Neuronal stem cell (in vitro differentiated cells): ENCODE data around the gene CFAP57.

Experiments used
- DNase-seq: peaks from one replicate; pipeline ENCODE4 v3.0.0-alpha.2; 2013; ENCODE audit warnings: low spot score
- H2AFZ ChIP-seq: one replicate; pipeline ENCODE4 v1.6.1; 2013; ENCODE audit warnings: mild to moderate bottlenecking, low read length, inconsistent platforms
- H2AK5ac ChIP-seq: 2 replicates; pipeline ENCODE4 v1.6.1; 2013; ENCODE audit warnings: low read depth, mild to moderate bottlenecking, inconsistent platforms, low read length, moderate library complexity, mixed read lengths
- H2BK120ac ChIP-seq: 2 replicates; pipeline ENCODE4 v1.6.1; 2013; ENCODE audit warnings: low read depth, mild to moderate bottlenecking, inconsistent platforms, low read length, moderate library complexity, mixed read lengths
- H2BK12ac ChIP-seq: one replicate; pipeline ENCODE4 v1.6.1; 2013; ENCODE audit warnings: low read length, inconsistent platforms
- H2BK15ac ChIP-seq: 2 replicates; pipeline ENCODE4 v1.6.1; 2013; ENCODE audit warnings: mild to moderate bottlenecking, low read length, inconsistent platforms, mixed read lengths
- H2BK5ac ChIP-seq: one replicate; pipeline ENCODE4 v1.6.1; 2013; ENCODE audit warnings: inconsistent platforms, mild to moderate bottlenecking, low read length, moderate library complexity
- H3K14ac ChIP-seq: one replicate; pipeline ENCODE4 v1.6.1; 2013; ENCODE audit warnings: low read length, inconsistent platforms
- H3K18ac ChIP-seq: 2 replicates; pipeline ENCODE4 v1.6.1; 2013; ENCODE audit warnings: low read length, inconsistent platforms
- H3K23ac ChIP-seq: 2 replicates; pipeline ENCODE4 v1.6.1; 2013; ENCODE audit warnings: low read depth, mild to moderate bottlenecking, mixed read lengths, low read length, inconsistent platforms; ENCODE audit not compliant: poor library complexity
- H3K27ac ChIP-seq: replicated peaks from 3 replicates; pipeline ENCODE4 v1.5.1; 2013; ENCODE audit warnings: low read length, inconsistent platforms
- H3K27me3 ChIP-seq, 3 experiments: 2 replicates each; pipeline ENCODE4 v1.6.1; 2013; ENCODE audit warnings: low read length in 3 of 3, mild to moderate bottlenecking in 2 of 3, inconsistent platforms in 1 of 3, low read depth in 1 of 3, mixed read lengths in 1 of 3, moderate library complexity in 1 of 3; ENCODE audit not compliant: control insufficient read depth in 3 of 3, insufficient read depth in 3 of 3
- H3K36me3 ChIP-seq, 2 donors: replicated peaks in 1 of 2; 2 replicates each; pipeline ENCODE4 v1.6.1; 2013; ENCODE audit warnings: low read length in 2 of 2; ENCODE audit not compliant: control insufficient read depth in 2 of 2, insufficient read depth in 2 of 2
- H3K4ac ChIP-seq: 2 replicates; pipeline ENCODE4 v1.6.1; 2013; ENCODE audit warnings: inconsistent platforms, mild to moderate bottlenecking, low read length, moderate library complexity
- H3K4me1 ChIP-seq, 2 donors: 1 replicate in 1 of 2; 2 replicates in 1 of 2; pipeline ENCODE4 v1.6.1; 2013; ENCODE audit warnings: low read length in 2 of 2, low read depth in 1 of 2; ENCODE audit not compliant: control insufficient read depth in 2 of 2, insufficient read depth in 1 of 2
- H3K4me2 ChIP-seq: one replicate; pipeline ENCODE4 v1.6.1; 2013; ENCODE audit warnings: mild to moderate bottlenecking, low read length, inconsistent platforms; ENCODE audit not compliant: insufficient read depth, poor library complexity, severe bottlenecking
- H3K4me3 ChIP-seq, 2 donors: 2 replicates each; pipeline ENCODE4 v1.5.1; 2013; ENCODE audit warnings: low read length in 2 of 2, mild to moderate bottlenecking in 2 of 2, inconsistent platforms in 1 of 2, moderate library complexity in 1 of 2
- H3K79me1 ChIP-seq: one replicate; pipeline ENCODE4 v1.6.1; 2013; ENCODE audit warnings: low read depth, mild to moderate bottlenecking, inconsistent platforms, low read length, moderate library complexity
- H3K9ac ChIP-seq: one replicate; pipeline ENCODE4 v1.6.1; 2013; ENCODE audit warnings: mild to moderate bottlenecking, low read depth, low read length, inconsistent platforms; ENCODE audit not compliant: poor library complexity
- H3K9me3 ChIP-seq, 2 donors: replicated peaks in 1 of 2; 2 replicates each; pipeline versions ENCODE3 to v1.6.1; 2013; ENCODE audit warnings: low read length in 2 of 2, mild to moderate bottlenecking in 2 of 2, inconsistent platforms in 1 of 2, low read depth in 1 of 2, mixed read lengths in 1 of 2, moderate library complexity in 1 of 2; ENCODE audit not compliant: control insufficient read depth in 2 of 2, insufficient read depth in 1 of 2
- H4K8ac ChIP-seq: one replicate; pipeline ENCODE4 v1.6.1; 2013; ENCODE audit warnings: low read depth, mild to moderate bottlenecking, inconsistent platforms, low read length, moderate library complexity
- H4K91ac ChIP-seq: one replicate; pipeline ENCODE4 v1.6.1; 2013; ENCODE audit warnings: low read length, low read depth, mild to moderate bottlenecking, inconsistent platforms; ENCODE audit not compliant: poor library complexity
- WGBS, 2 donors: extraction: QIAGEN DNeasy Blood & Tissue Kit; methylation state at CpG; one replicate each; pipeline ENCODE4 v1.1.7; 2013; ENCODE audit warnings: missing lambda C conversion rate in 2 of 2, mixed read lengths in 1 of 2; ENCODE audit not compliant: insufficient read length in 2 of 2, insufficient replicate concordance in 1 of 2; ENCODE audit errors: extremely low coverage in 2 of 2; 5-methylcytosine and 5-hydroxymethylcytosine counted together

The CFAP57 gene

DNA sequence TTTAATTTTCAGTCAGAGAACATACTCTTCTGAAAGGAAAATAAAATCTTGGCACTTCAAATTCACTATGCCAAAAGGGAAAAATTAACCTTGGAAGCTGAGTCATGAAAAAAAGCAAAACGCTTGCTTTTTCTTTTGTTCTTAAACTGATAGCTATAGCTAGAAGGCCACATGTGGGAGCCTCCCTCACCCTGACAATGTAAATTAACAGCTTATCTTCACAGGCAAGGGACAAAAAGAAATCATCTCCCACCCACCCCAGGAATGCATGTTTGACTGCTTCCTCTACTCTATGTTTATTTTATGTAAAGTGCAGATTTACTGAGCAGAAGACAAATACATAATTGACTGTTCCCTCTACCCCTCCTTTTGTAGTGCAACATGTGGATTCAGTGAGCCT lies 38.1 kb upstream of the CFAP57 start:
- Histone ChIP-seq H4K8ac (no peak overlapping the region), H3K4me3 (no peak overlapping the region), H2BK5ac (no peak overlapping the region), H3K27me3 (no peaks in the 10 kb centered on the region), H3K79me1 (peaks cover 3% of the 10 kb centered on the region), H3K4me1 (no peaks in the 10 kb centered on the region), H4K91ac (no peak overlapping the region), H3K36me3 (peaks cover 0 to 2% of the 10 kb centered on the region in 2 donors), H2BK120ac (no peak overlapping the region), H3K27ac (no peak overlapping the region), H3K9me3 (peaks cover 6 to 18% of the 10 kb centered on the region in 2 donors), H3K9ac (no peak overlapping the region), H2BK15ac (no peak overlapping the region), H2BK12ac (no peak overlapping the region), H3K23ac (no peak overlapping the region), H2AFZ (no peak overlapping the region), H3K4ac (no peak overlapping the region), H3K4me2 (no peak overlapping the region), H3K14ac (no peak overlapping the region), H2AK5ac (no peak overlapping the region), H3K18ac (no peak overlapping the region)
- DNase-seq = no peak
- WGBS, 2 donors = no CpG with 5 or more reads among the region's 1 CpG

DNA sequence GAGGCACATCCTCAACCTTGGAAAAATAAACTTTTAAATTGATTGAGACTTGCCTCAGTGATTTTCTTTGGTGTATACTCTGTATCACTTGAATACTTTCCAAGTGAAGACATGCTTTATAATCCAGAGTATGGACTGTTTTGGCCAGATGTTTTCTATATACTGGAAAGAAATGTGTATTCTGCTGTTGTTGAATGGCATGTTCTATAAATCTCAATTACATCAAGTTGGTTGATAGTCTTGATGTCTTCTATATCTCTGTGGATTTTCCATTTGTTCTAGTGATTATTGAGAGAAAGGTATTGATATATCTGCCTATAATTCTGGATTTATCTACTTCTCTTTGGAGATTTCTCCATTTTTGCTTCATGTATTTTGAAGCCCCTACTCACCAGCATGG lies 37.5 kb upstream of the CFAP57 start:
- DNase-seq = no peak
- Histone ChIP-seq H3K9ac (no peak overlapping the region), H3K14ac (no peak overlapping the region), H3K4me1 (no peaks in the 10 kb centered on the region), H2BK120ac (no peak overlapping the region), H3K27ac (no peak overlapping the region), H3K79me1 (peaks cover 3% of the 10 kb centered on the region), H3K4me3 (no peak overlapping the region), H2AFZ (no peak overlapping the region), H3K4me2 (no peak overlapping the region), H2AK5ac (no peak overlapping the region), H4K8ac (no peak overlapping the region), H4K91ac (no peak overlapping the region), H2BK15ac (no peak overlapping the region), H3K23ac (no peak overlapping the region), H3K36me3 (peaks cover 0 to 2% of the 10 kb centered on the region in 2 donors), H3K27me3 (no peaks in the 10 kb centered on the region), H2BK12ac (no peak overlapping the region), H3K4ac (no peak overlapping the region), H2BK5ac (no peak overlapping the region), H3K18ac (no peak overlapping the region), H3K9me3 (peaks cover 6 to 22% of the 10 kb centered on the region in 2 donors)

DNA sequence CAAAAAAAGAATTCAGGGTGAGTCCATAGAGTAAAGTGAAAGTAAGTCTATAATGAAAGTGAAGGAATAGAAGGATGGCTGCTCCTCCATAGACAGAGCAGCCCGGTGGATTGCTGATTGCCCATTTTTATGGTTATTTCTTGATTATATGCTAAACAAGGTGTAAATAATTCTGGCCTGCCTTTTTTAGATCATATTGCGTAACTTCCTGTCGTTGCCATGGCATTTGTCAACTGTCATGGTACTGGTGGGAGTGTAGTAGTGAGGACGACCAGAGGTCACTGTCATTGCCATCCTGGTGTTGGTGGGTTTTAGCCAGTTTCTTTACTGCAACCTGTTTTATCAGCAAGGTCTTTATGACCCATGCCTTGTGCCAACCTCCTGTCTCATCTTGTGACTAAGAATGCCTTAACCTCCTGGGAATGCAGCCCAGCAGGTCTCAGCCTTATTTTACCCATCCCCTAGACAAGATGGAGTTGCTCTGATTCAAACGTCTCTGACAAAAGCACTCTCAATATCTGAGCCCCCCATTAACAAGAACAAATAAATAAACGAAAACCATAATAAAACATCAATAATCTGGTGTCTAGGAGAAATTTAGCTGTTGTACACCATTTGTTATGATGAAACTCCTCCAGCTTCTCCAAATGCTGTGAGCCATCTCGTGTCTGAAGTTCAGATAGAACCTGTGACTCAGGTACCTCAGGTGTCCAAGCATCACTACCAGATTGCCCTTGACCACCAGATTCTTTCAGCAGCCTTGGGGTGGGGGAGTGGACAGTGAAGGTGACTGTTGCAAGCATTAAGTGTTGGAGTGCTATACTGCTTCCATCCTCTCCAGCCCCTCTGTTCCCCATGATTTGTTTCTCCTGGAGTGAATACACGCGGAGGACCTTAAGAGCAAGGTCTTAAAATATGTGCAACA lies 36.0 kb upstream of the CFAP57 start:
- H3K9me3 ChIP-seq = peaks cover 6 to 36% of the 10 kb centered on the region in 2 donors
- no peak overlapping the region for H4K8ac ChIP-seq
- H3K4me1 ChIP-seq = no peaks in the 10 kb centered on the region
- no peak overlapping the region for H3K18ac ChIP-seq
- H3K23ac ChIP-seq = no peak overlapping the region
- H3K4ac ChIP-seq = no peak overlapping the region
- no peak overlapping the region for H2BK15ac ChIP-seq
- no peaks in the 10 kb centered on the region for H3K27me3 ChIP-seq
- H3K9ac ChIP-seq = no peak overlapping the region
- no peak for DNase-seq
- no peak overlapping the region for H3K4me2 ChIP-seq
- peaks cover 3% of the 10 kb centered on the region for H3K79me1 ChIP-seq
- no peak overlapping the region for H2BK5ac ChIP-seq
- no peak overlapping the region for H3K4me3 ChIP-seq
- no peak overlapping the region for H4K91ac ChIP-seq
- H3K14ac ChIP-seq = no peak overlapping the region
- H2AK5ac ChIP-seq = no peak overlapping the region
- H3K36me3 ChIP-seq = no peaks in the 10 kb centered on the region
- no peak overlapping the region for H2BK120ac ChIP-seq
- no peak overlapping the region for H2BK12ac ChIP-seq
- H3K27ac ChIP-seq = no peak overlapping the region
- no CpG with 5 or more reads among the region's 9 CpGs for WGBS, 2 donors
- H2AFZ ChIP-seq = no peak overlapping the region

DNA sequence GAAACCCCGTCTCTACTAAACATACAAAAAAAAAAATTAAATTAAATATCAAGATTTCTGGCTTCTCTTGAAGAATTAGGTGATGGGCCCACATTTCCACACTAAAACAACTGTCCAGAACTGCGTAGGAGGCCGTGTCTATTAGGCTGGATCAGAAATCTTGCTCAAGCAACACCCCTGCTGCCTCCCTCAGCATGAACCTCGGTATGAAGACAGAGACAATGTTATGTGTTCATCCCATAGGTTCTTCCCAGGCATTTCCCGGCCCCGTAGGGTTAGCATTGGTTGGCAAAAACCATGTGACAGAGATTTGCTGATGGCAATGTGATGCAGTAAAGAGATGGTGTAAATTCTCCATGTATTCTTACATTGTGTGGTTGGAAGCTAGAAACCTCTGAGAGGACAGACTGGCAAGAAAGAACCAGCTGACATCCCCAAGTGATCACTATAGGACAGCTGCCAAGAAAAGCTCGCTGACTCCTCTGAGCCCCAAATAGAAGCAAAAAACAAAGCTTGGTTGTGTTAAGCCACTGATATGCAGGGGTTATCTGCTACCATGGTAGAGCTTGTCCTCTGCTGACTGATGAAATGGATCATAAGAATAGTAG lies 34.6 kb upstream of the CFAP57 start:
- no peak overlapping the region for H3K23ac ChIP-seq
- H3K27ac ChIP-seq = no peak overlapping the region
- H4K91ac ChIP-seq = no peak overlapping the region
- no peak overlapping the region for H3K4me3 ChIP-seq
- peaks cover 3% of the 10 kb centered on the region for H3K79me1 ChIP-seq
- H2AK5ac ChIP-seq = no peak overlapping the region
- no peak overlapping the region for H4K8ac ChIP-seq
- no peak overlapping the region for H2BK15ac ChIP-seq
- no peaks in the 10 kb centered on the region for H3K36me3 ChIP-seq
- no peaks in the 10 kb centered on the region for H3K4me1 ChIP-seq
- H2BK5ac ChIP-seq = no peak overlapping the region
- H2BK12ac ChIP-seq = no peak overlapping the region
- H3K18ac ChIP-seq = no peak overlapping the region
- no peaks in the 10 kb centered on the region for H3K27me3 ChIP-seq
- WGBS, 2 donors = no CpG with 5 or more reads among the region's 7 CpGs
- H2AFZ ChIP-seq = no peak overlapping the region
- no peak overlapping the region for H3K14ac ChIP-seq
- peaks cover 4 to 36% of the 10 kb centered on the region in 2 donors for H3K9me3 ChIP-seq
- H3K4ac ChIP-seq = no peak overlapping the region
- H2BK120ac ChIP-seq = no peak overlapping the region
- H3K9ac ChIP-seq = no peak overlapping the region
- no peak overlapping the region for H3K4me2 ChIP-seq
- DNase-seq = no peak
